Loucy (cell line): ENCODE results near the gene GNAQ.
"Not testable (repeated sequence)": the region's sequence is repeated elsewhere in the genome, so short reads cannot be mapped to it uniquely, and the experiment has no call there.

Experiments
- H2AFZ ChIP-seq: fragments of 200-600 bp; sonication (generic); 2 replicates; pipeline ENCODE4 v1.6.0; 2016; ENCODE audit warnings: antibody characterized with exemption, mild to moderate bottlenecking, low read length, moderate library complexity
- H3F3A ChIP-seq: fragments of 200-600 bp; 2 replicates; pipeline ENCODE4 v1.6.0; 2016; ENCODE audit warnings: antibody characterized with exemption, low read depth, mild to moderate bottlenecking
- H3K27me3 ChIP-seq: fragments of 200-600 bp; sonication (generic); 2 replicates; pipeline ENCODE4 v1.6.1; 2014; ENCODE audit warnings: low read length, mild to moderate bottlenecking; ENCODE audit not compliant: insufficient read depth, poor library complexity, severe bottlenecking
- H3K36me3 ChIP-seq: fragments of 200-600 bp; sonication (generic); 2 replicates; pipeline ENCODE4 v1.6.1; 2016; ENCODE audit warnings: low read length; ENCODE audit not compliant: insufficient read depth
- H3K4me1 ChIP-seq: fragments of 200-600 bp; sonication (generic); 2 replicates; pipeline ENCODE4 v1.5.1; 2014; ENCODE audit warnings: low read length, mild to moderate bottlenecking; ENCODE audit not compliant: insufficient read depth, poor library complexity, severe bottlenecking
- H3K4me2 ChIP-seq: fragments of 200-600 bp; sonication (generic); 2 replicates; pipeline ENCODE4 v1.6.0; 2014; ENCODE audit warnings: antibody characterized with exemption, low read length, low read depth, mild to moderate bottlenecking; ENCODE audit not compliant: poor library complexity, severe bottlenecking
- H3K4me3 ChIP-seq: fragments of 200-600 bp; sonication (generic); 2 replicates; pipeline ENCODE4 v1.5.1; 2014; ENCODE audit warnings: low read length, mild to moderate bottlenecking, mixed read lengths; ENCODE audit not compliant: poor library complexity, severe bottlenecking
- H3K79me2 ChIP-seq: fragments of 200-600 bp; sonication (generic); 2 replicates; pipeline ENCODE4 v1.6.1; 2014; ENCODE audit warnings: low read length; ENCODE audit not compliant: insufficient read depth
- H3K9ac ChIP-seq: fragments of 200-600 bp; sonication (generic); 2 replicates; pipeline ENCODE4 v1.6.0; 2014; ENCODE audit warnings: mild to moderate bottlenecking, low read depth, low read length, moderate library complexity; ENCODE audit not compliant: poor library complexity, severe bottlenecking
- H3K9me2 ChIP-seq: fragments of 200-600 bp; sonication (generic); replicated peaks from 2 replicates; pipeline ENCODE4 v1.6.1; 2016; ENCODE audit warnings: low read depth, low read length, mixed read lengths
- H3K9me3 ChIP-seq: fragments of 200-600 bp; sonication (generic); 2 replicates; pipeline ENCODE4 v1.6.1; 2014; ENCODE audit warnings: mild to moderate bottlenecking, antibody characterized with exemption, low read length, low read depth; ENCODE audit not compliant: insufficient read depth
- H4K20me1 ChIP-seq: fragments of 200-600 bp; sonication (generic); 2 replicates; pipeline ENCODE4 v1.6.0; 2014; ENCODE audit warnings: antibody characterized with exemption, low read length, mild to moderate bottlenecking; ENCODE audit not compliant: insufficient read depth, poor library complexity, severe bottlenecking
- EZH2phosphoT487 ChIP-seq: fragments of 200-600 bp; IDR thresholded peaks from 2 replicates; pipeline ENCODE4 v1.6.1; 2018; ENCODE audit warnings: antibody characterized with exemption, mild to moderate bottlenecking, moderate library complexity, borderline replicate concordance
- TF ChIP-seq, protein P1 (sequence below): fragments of 200-600 bp; sonication (generic); conservative IDR thresholded peaks from 2 replicates; pipeline ENCODE4 v1.5.1; 2014; ENCODE audit warnings: mild to moderate bottlenecking, antibody characterized with exemption, low read length

GNAQ gene

DNA sequence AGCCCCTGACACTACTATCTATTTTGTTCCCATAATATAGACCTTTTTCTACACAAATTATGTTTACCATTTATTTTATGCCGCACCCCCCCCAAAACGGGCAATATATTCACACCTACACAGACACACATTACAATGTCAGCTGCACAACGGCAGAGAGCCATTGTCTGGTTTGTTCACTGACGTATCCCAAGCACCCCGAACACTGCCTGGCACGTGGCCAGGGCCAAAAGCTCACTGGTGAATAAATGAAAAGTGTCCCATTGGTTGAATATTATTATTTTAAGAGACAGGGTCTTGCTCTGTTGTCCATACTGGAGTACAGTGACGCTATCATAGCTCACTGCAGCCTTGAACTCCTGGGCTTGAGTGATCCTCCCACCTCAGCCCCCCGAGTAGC is 150.5 kb downstream of the GNAQ start:
- Histone ChIP-seq H3K79me2 (peaks cover 100% of the 10 kb centered on the region), H3K4me2 (no peak overlapping the region), H3K36me3 (peaks cover 29% of the 10 kb centered on the region; the same call in 1 of the 2 replicates), H3K9me3 (no peaks in the 10 kb centered on the region), H3K9me2 (no peaks in the 10 kb centered on the region), H3K27me3 (no peaks in the 10 kb centered on the region), H3K4me3 (no peak overlapping the region), H3K4me1 (peaks cover 44% of the 10 kb centered on the region), H4K20me1 (peaks cover 24% of the 10 kb centered on the region), H3F3A (no peaks in the 10 kb centered on the region), H3K9ac (no peak overlapping the region), H2AFZ (no peak overlapping the region)
- TF ChIP-seq, protein P1, sequence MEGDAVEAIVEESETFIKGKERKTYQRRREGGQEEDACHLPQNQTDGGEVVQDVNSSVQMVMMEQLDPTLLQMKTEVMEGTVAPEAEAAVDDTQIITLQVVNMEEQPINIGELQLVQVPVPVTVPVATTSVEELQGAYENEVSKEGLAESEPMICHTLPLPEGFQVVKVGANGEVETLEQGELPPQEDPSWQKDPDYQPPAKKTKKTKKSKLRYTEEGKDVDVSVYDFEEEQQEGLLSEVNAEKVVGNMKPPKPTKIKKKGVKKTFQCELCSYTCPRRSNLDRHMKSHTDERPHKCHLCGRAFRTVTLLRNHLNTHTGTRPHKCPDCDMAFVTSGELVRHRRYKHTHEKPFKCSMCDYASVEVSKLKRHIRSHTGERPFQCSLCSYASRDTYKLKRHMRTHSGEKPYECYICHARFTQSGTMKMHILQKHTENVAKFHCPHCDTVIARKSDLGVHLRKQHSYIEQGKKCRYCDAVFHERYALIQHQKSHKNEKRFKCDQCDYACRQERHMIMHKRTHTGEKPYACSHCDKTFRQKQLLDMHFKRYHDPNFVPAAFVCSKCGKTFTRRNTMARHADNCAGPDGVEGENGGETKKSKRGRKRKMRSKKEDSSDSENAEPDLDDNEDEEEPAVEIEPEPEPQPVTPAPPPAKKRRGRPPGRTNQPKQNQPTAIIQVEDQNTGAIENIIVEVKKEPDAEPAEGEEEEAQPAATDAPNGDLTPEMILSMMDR, result no peak
- TF ChIP-seq EZH2phosphoT487, result no peak

- Histone ChIP-seq H3K27me3 (no peaks in the 10 kb centered on the region), H2AFZ (no peak overlapping the region), H3K4me3 (no peak overlapping the region), H3K79me2 (peaks cover 100% of the 10 kb centered on the region), H3K4me2 (no peak overlapping the region), H3K36me3 (peaks cover 38% of the 10 kb centered on the region; the same call in 1 of the 2 replicates), H3F3A (no peaks in the 10 kb centered on the region), H4K20me1 (peaks cover 23% of the 10 kb centered on the region), H3K9me3 (no peaks in the 10 kb centered on the region), H3K9ac (no peak overlapping the region), H3K9me2 (no peaks in the 10 kb centered on the region), H3K4me1 (peaks cover 32% of the 10 kb centered on the region)
- no peak for TF ChIP-seq EZH2phosphoT487
- TF ChIP-seq, protein P1, result no peak
These were observed 152.1 kb downstream of the GNAQ start for GRCh38 chr9:77879437-77879943.

GRCh38 chr9:77878793-77879192 is 152.8 kb downstream of the GNAQ start:
- not testable (repeated sequence) for H3K9ac ChIP-seq, H3K9me3 ChIP-seq, H3F3A ChIP-seq, H3K27me3 ChIP-seq, H3K4me3 ChIP-seq, H2AFZ ChIP-seq, H3K9me2 ChIP-seq, H3K4me2 ChIP-seq
- Histone ChIP-seq H3K4me1 (peaks cover 25% of the 10 kb centered on the region), H3K79me2 (peaks cover 100% of the 10 kb centered on the region), H4K20me1 (peaks cover 20% of the 10 kb centered on the region), H3K36me3 (peaks cover 39% of the 10 kb centered on the region; the same call in 1 of the 2 replicates)

GRCh38 chr9:77877976-77878375 is 153.6 kb downstream of the GNAQ start:
- TF ChIP-seq, protein P1, result no peak
- TF ChIP-seq EZH2phosphoT487, result no peak
- Histone ChIP-seq H3K4me3 (no peak overlapping the region), H3K9me2 (no peaks in the 10 kb centered on the region), H3K4me2 (no peak overlapping the region), H3K79me2 (peaks cover 100% of the 10 kb centered on the region), H3K27me3 (no peaks in the 10 kb centered on the region), H3F3A (no peaks in the 10 kb centered on the region), H4K20me1 (peaks cover 18% of the 10 kb centered on the region), H3K9ac (no peak overlapping the region), H3K36me3 (peaks cover 39% of the 10 kb centered on the region; the same call in 1 of the 2 replicates), H3K9me3 (no peaks in the 10 kb centered on the region), H2AFZ (no peak overlapping the region), H3K4me1 (peaks cover 17% of the 10 kb centered on the region)
